ENCODE data around the gene HUNK.
"Not testable (repeated sequence)": the region's sequence is repeated elsewhere in the genome, so short reads cannot be mapped to it uniquely, and the experiment has no call there.

HUNK gene

GRCh38 chr21:31870472-31871193, 2.2 kb upstream of the HUNK start:
- H3K4me3 ChIP-seq (ENCODE audit: low read depth, low read length), result no peak overlapping the region

DNA sequence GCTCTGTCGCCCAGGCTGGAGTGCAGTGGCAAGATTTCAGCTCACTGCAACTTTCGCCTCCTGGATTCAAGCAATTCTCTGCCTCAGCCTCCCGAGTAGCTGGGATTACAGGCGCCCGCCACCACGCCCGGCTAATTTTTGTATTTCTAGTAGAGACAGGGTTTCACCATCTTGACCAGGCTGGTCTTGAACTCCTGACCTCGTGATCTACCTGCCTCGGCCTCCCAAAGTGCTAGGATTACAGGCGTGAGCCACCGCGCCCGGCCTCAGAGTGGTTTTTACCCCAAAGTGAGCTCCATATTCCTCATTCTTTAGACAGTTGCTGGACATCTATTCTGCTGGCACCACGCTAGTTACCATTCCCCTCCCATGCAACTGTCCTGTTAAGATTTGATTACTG, 1.4 kb upstream of the HUNK start:
- H3K4me3 ChIP-seq (ENCODE audit: low read depth, low read length), result not testable (repeated sequence)

More at GRCh38 chr21:31870472-31871193, 2.2 kb upstream of the HUNK start:
- TF ChIP-seq CTCF (IDR thresholded peaks at IDR 0.05; ENCODE audit: borderline replicate concordance, insufficient read depth, low read depth, low read length), result no peak

DNA sequence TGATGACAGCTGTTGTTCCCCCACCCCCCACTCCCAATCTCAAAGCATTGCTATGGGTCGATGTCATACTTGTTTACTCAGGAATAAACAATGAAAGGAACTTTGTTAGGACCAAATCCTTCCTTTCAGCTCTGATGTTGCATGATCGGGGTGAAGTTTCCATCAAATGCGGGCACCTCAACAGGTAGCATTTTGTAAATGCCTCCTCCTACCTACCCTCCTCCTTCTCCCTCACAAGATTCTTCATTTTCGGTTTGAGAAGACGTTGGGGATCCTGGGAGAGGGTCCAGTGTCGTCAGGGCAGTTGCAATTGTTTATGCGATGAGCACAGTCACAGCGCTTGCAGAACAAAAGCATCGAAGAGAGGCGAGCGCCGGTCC, 758 bp upstream of the HUNK start:
- H3K4me3 ChIP-seq (ENCODE audit: low read depth, low read length), result no peak overlapping the region

DNA sequence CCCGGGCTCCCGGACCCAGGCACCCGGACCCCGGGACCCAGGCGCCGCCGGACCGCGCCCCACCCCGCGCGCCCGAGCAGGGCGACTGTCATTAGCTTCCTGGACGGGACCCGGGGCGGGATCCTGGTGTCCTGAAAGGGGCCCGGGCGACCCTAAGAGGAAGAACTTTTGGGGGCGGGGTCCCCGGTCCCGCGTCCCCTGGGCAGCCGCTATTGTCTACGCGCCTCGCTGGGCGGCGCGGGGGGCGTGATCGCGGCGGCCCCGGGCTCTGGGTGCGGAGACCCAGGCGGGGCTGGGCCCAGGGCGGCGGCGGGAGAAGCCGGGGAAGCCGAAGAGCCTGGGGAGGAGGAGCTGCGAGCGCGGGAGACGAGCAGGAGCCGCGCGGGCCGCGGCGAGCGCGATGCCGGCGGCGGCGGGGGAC, 465 bp downstream of the HUNK start:
- no peak overlapping the region for H3K4me3 ChIP-seq (ENCODE audit: low read depth, low read length)
- no peak for TF ChIP-seq CTCF (IDR thresholded peaks at IDR 0.05; ENCODE audit: borderline replicate concordance, insufficient read depth, low read depth, low read length)

More for the DNA sequence above, 758 bp upstream of the HUNK start:
- TF ChIP-seq CTCF (IDR thresholded peaks at IDR 0.05; ENCODE audit: borderline replicate concordance, insufficient read depth, low read depth, low read length), result no peak

DNA sequence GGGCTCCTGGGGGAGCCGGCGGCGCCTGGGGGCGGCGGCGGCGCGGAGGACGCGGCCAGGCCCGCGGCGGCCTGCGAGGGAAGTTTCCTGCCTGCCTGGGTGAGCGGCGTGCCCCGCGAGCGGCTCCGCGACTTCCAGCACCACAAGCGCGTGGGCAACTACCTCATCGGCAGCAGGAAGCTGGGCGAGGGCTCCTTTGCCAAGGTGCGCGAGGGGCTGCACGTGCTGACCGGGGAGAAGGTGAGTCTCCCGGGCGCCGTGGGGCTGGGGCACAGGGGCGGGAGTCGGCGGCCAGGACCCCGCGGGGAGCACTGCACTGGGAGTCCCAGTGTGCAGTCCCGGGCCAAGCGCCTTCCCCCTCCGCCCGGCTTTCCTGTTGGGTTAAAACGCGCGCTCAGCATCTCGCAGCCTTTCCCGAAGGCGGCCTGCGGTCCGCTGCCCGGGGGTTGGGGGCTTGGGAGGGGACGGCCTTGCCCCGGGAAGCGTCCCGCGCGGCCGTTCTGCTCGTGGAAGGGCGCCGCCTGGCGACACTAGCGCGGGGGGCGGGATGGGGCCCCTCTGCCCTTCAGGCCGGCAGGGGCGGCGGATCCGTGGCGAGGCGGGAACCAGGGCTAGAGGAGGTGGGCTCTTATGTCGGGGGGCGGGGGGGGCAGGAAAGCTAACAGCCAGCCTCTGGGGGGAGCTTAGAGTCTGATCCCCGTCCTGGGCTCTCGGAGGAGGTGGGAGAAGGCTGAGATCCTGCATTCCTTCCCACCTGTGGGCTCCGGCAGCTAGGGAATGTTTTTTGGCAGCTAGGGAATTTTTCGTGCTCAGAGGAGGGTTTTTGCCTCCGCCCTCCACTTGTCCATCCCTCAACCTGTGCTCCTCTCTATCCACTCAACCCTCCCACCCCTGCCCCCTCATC, 1.1 kb downstream of the HUNK start:
- TF ChIP-seq CTCF (IDR thresholded peaks at IDR 0.05; ENCODE audit: borderline replicate concordance, insufficient read depth, low read depth, low read length), result peak; percentile 62
- H3K4me3 ChIP-seq (ENCODE audit: low read depth, low read length), result no peak overlapping the region

DNA sequence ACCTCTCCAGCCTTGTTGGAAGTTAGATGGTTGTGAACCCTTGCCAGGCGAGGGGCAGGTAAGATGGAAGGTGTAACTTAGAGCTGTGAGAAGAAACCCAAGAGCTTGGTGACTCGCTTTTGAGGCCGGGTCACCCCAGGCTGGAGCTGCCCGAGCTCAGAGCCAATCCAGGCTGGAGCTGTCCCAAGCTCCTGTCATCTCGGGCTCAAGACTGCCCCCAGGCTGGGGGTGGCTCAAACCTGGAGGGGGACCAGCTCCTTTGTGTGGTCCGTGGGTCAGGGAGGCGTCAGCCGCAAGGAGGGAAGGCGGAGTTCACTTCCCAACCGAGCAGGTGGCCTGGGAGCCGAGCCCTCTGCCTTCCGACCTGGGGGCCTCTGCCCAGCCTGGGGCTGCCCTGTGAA, 2.0 kb downstream of the HUNK start:
- TF ChIP-seq CTCF (IDR thresholded peaks at IDR 0.05; ENCODE audit: borderline replicate concordance, insufficient read depth, low read depth, low read length), result no peak
- no peak overlapping the region for H3K4me3 ChIP-seq (ENCODE audit: low read depth, low read length)

- no peak for TF ChIP-seq CTCF (IDR thresholded peaks at IDR 0.05; ENCODE audit: borderline replicate concordance, insufficient read depth, low read depth, low read length)
- no peak overlapping the region for H3K4me3 ChIP-seq (ENCODE audit: low read depth, low read length)
Observed at GRCh38 chr21:31875496-31876015, 2.7 kb downstream of the HUNK start.

Data from GM12875 (cell line).